Omental fat pad (tissue), 4 donors: ENCODE data around the gene CXCL13. TPM values are rescaled to one million over a fixed set of nuclear protein-coding genes. Genes with fewer than 3 reads are reported as not detected.

Experiments
- ATAC-seq: fragments of 150-250 bp; one replicate; pipeline ENCODE4 v1.9.1; 2016; ENCODE audit warnings: mild to moderate bottlenecking, moderate library complexity; ENCODE audit not compliant: low FRiP score
- DNase-seq: peaks from one replicate; pipeline ENCODE4 v3.0.0-alpha.2; 2019; ENCODE audit warnings: low spot score
- total RNA-seq, 4 donors: library from RNA; depleted of rRNA; stranded (reverse); fragments of >200 nt; gene quantifications; one replicate each; pipeline ENCODE4 v1.1.0, GENCODE V29; 2016
- TF ChIP-seq, protein P1 (sequence below), 3 donors: fragments of 450-650 bp; IDR thresholded peaks; one replicate each; pipeline ENCODE4 v1.5.1; 2016 to 2017; ENCODE audit warnings: antibody characterized with exemption in 3 of 3, mild to moderate bottlenecking in 3 of 3, moderate library complexity in 2 of 3

CXCL13 gene
- total RNA-seq, 4 donors from 2014 or later: 0.79 TPM; not detected in 3

DNA sequence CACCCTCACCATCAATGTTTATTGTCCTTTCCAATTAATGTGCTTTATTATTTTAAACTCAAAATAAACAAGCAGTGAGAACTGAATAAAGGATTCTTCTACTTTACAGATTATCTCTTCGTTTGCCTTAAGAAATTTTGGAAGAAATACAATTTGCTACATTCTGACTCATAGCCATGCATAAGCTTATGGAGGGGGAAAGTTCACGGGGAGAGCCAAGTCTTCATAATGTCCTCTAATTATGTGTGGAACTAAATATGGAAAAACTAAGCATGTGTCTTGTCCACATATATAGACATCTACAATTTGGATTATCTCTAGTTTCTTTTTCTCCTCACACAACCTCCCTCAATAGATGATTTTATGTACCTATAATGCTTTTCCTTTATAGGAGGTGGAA is 17.5 kb downstream of the CXCL13 start:
- ATAC-seq (no peak), DNase-seq (no peak)
- TF ChIP-seq, protein P1, sequence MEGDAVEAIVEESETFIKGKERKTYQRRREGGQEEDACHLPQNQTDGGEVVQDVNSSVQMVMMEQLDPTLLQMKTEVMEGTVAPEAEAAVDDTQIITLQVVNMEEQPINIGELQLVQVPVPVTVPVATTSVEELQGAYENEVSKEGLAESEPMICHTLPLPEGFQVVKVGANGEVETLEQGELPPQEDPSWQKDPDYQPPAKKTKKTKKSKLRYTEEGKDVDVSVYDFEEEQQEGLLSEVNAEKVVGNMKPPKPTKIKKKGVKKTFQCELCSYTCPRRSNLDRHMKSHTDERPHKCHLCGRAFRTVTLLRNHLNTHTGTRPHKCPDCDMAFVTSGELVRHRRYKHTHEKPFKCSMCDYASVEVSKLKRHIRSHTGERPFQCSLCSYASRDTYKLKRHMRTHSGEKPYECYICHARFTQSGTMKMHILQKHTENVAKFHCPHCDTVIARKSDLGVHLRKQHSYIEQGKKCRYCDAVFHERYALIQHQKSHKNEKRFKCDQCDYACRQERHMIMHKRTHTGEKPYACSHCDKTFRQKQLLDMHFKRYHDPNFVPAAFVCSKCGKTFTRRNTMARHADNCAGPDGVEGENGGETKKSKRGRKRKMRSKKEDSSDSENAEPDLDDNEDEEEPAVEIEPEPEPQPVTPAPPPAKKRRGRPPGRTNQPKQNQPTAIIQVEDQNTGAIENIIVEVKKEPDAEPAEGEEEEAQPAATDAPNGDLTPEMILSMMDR (IDR thresholded peaks at IDR 0.05): no peak

DNA sequence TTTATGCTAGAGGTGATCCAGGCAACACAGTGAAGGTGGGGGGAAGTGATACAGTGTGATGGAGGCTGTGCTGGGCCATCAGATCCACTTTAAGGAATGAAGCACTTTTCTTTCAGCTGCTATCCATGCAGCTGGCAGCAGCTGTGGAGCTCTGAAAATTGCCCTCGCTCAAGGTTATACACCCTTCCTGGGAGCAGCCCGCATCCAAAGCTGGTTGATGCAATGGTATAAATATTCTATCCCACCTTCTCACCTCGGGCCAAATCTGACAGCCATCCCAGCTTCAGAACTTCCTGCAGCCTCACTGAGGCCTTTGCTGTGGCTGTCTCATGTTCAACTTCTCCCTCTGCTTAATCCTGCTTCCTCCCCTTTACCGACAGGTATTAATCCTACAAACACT is 18.6 kb downstream of the CXCL13 start:
- ATAC-seq (no peak), DNase-seq (no peak)
- TF ChIP-seq, protein P1 (IDR thresholded peaks at IDR 0.05): no peak

DNA sequence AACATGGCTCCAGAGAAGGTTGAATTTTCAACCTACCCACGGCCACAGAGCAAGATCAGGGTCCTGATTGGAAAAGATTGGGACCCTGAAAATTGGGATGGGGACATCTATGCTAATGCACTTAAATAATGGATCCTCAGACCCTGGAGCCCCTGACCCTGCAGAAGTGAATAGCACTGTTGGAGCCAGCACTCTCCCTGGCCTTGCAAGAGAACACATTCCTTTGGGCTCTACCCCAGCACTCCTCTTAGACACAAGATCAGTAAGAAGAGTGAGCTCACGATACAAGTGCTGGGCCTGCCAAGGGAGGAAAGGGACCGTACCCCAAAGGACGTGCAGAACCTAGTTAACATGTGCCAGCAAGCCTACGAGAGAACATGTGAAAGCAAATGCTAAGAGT is 19.9 kb downstream of the CXCL13 start:
- TF ChIP-seq, protein P1 (IDR thresholded peaks at IDR 0.05): no peak
- ATAC-seq: no peak
- DNase-seq: no peak

GRCh38 chr4:77629885-77630284 is 24.3 kb downstream of the CXCL13 start:
- no peak for ATAC-seq

DNA sequence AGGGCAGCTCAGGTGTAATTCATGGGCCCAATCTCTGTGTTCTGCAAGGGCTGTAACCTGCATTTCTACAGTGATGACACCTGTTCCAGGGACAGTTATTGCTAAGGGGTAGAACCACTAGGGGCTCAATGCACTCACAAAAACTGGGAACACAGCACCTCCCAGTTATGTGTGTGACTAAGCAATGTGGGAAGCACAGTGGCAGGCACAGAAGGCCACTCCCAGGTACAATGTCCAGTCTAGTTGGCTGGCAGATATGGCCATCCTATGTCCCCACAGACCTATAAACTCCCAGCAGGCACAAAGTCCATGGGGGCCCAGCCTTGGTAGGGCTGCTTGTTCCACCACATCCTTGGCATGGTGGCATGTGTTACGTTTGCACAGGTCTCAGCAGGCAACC is 25.7 kb downstream of the CXCL13 start:
- TF ChIP-seq, protein P1 (IDR thresholded peaks at IDR 0.05): no peak
- ATAC-seq (no peak), DNase-seq (no peak)

More at GRCh38 chr4:77629885-77630284, 24.3 kb downstream of the CXCL13 start:
- TF ChIP-seq, protein P1 (IDR thresholded peaks at IDR 0.05): no peak
- no peak for DNase-seq

DNA sequence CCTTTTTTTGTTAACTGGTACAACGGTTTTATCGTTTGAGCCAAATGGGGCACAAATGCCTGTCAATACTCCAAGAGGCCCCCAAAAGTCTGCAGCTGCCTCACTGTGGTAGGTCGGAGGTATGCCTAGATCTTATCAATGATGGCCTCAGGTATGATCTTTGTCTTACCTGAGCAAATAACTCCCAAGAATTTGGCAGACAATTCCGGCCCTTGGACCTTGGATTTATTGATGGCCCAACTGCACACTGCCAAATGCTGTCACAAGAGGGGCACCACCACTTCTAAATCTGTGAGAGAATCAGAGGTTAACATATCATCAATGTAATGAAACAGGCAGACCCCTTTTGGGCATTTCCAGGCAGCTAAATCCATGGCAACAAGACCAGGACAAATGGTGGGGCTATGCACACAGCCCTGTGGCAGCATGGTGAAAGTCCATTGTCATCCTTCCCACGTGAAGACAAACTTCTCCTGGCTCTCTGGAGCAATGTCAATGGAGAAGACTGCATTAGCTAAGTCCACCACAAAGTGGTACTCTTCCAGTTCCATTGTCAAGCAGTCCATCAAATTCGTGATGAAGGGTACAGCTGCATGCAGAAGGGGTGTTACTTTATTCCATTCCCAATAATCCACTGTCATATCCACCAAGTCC is 28.6 kb downstream of the CXCL13 start:
- TF ChIP-seq, protein P1 (IDR thresholded peaks at IDR 0.05): no peak
- no peak for DNase-seq
- no peak for ATAC-seq

- TF ChIP-seq, protein P1 (IDR thresholded peaks at IDR 0.05): no peak
- DNase-seq (no peak), ATAC-seq (no peak)
Observed at GRCh38 chr4:77635246-77635645, 29.6 kb downstream of the CXCL13 start.
